Endodermal cell (in vitro differentiated cells): ENCODE measurements around the gene ARRDC2. TPM values are rescaled to one million over a fixed set of nuclear protein-coding genes. Genes with fewer than 3 reads are reported as not detected.

Source experiments
- DNase-seq: peaks from one replicate; pipeline ENCODE4 v3.0.0-alpha.2; 2017
- H3K27ac ChIP-seq: 2 replicates; pipeline ENCODE4 v1.5.1; 2013; ENCODE audit warnings: mild to moderate bottlenecking, low read depth, low read length, moderate library complexity
- H3K27me3 ChIP-seq: 2 replicates; pipeline ENCODE4 v1.6.1; 2013; ENCODE audit warnings: mild to moderate bottlenecking, low read length, moderate library complexity; ENCODE audit not compliant: insufficient read depth, control insufficient read depth, poor library complexity, severe bottlenecking
- H3K36me3 ChIP-seq: 2 replicates; pipeline ENCODE4 v1.7.0; 2013; ENCODE audit warnings: mild to moderate bottlenecking, low read length, moderate library complexity; ENCODE audit not compliant: control insufficient read depth, insufficient read depth
- H3K4me1 ChIP-seq: one replicate; pipeline ENCODE4 v1.7.0; 2013; ENCODE audit warnings: low read length; ENCODE audit not compliant: control insufficient read depth, insufficient read depth
- H3K4me3 ChIP-seq: 2 replicates; pipeline ENCODE4 v1.5.1; 2013; ENCODE audit warnings: mild to moderate bottlenecking, low read length, moderate library complexity
- H3K9ac ChIP-seq: 2 replicates; pipeline ENCODE4 v1.6.1; 2013; ENCODE audit warnings: mild to moderate bottlenecking, low read length, moderate library complexity; ENCODE audit not compliant: poor library complexity, severe bottlenecking; ENCODE audit errors: extremely low read depth
- H3K9me3 ChIP-seq: 2 replicates; pipeline ENCODE4 v1.6.1; 2013; ENCODE audit warnings: mild to moderate bottlenecking, low read length, moderate library complexity; ENCODE audit not compliant: control insufficient read depth
- H3K27ac Mint-ChIP-seq: 2 replicates; pipeline ENCODE4 v1.8.0; 2020; ENCODE audit warnings: mixed read lengths
- H3K27me3 Mint-ChIP-seq: 2 replicates; pipeline ENCODE4 v1.8.0; 2021; ENCODE audit warnings: mild to moderate bottlenecking, mixed read lengths; ENCODE audit not compliant: insufficient read depth
- H3K36me3 Mint-ChIP-seq: 2 replicates; pipeline ENCODE4 v1.8.0; 2020; ENCODE audit warnings: low read depth, mixed read lengths
- H3K4me1 Mint-ChIP-seq: 2 replicates; pipeline ENCODE4 v1.8.0; 2020; ENCODE audit warnings: mixed read lengths
- H3K4me3 Mint-ChIP-seq: 2 replicates; pipeline ENCODE4 v1.8.0; 2020; ENCODE audit warnings: mild to moderate bottlenecking, moderate library complexity, mixed read lengths
- H3K9me3 Mint-ChIP-seq: 2 replicates; pipeline ENCODE4 v1.8.0; 2020; ENCODE audit warnings: mild to moderate bottlenecking, mixed read lengths
- whole genome bisulfite sequencing, 2 experiments: methylation state at CpG; one replicate each; pipeline versions ENCODE4 v1.1.5 to v1.1.7; 2013; ENCODE audit warnings: missing lambda C conversion rate in 2 of 2, mixed read lengths in 1 of 2; ENCODE audit not compliant: insufficient coverage in 1 of 2, insufficient read length in 1 of 2; 5-methylcytosine and 5-hydroxymethylcytosine counted together
- total RNA-seq, 2 donors: library from RNA; stranded (reverse); fragmentation: NEBNext Ultra II Directional in 1 of 2; extraction: Animal tissue kit (Norgen Biotek cat#: 25700) in 1 of 2; gene quantifications; 2 replicates in 1 of 2; 3 replicates in 1 of 2; pipeline ENCODE4 v1.2.1, GENCODE V29; 2021
- TF ChIP-seq, protein P1 (sequence below): fragments of 200-600 bp; sonication (generic); conservative IDR thresholded peaks from 2 replicates; pipeline ENCODE4 v1.5.0; 2021; ENCODE audit warnings: antibody characterized with exemption, mild to moderate bottlenecking

ARRDC2 gene
- total RNA-seq, 2 donors from 2014 or later = 6.8 to 7.0 TPM

DNA sequence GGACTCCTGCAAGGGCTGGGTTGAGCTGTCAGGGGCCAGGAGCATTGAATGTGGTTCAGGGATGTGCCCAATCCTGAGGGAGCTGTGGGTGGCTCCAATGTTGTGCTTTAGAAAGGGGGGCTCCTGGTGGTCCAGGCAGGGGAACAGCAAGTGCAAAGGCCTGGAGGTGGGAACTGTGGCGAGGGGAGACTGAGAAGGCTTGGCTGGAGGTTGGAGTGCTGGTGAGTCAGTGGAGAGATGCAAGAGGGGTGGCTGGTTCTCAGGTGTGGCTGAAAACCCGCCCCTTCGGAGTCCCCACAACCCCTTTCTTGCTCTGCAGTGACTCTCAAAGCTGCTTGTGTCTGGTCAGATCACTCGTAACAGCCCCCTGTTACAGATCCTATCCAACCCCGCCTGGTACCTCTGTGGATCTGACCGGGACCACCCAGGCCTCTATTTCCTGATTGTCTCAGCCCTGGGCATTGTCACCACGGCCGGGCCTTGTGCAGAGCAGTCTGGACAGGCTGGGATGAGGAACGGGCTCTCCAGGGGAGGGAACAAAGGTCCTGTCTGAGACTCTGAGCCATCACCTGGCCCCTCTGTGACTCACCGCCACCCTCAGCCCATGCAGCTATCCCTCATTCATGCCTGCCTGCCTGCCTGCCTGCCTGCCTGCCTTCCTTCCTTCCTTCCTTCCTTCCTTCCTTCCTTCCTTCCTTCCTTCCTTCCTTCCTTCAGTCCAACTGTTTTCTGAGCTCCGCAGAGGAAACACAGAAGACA, 42.4 kb upstream of the ARRDC2 start:
- H3K4me1 Mint-ChIP-seq = peaks cover 5% of the 10 kb centered on the region

DNA sequence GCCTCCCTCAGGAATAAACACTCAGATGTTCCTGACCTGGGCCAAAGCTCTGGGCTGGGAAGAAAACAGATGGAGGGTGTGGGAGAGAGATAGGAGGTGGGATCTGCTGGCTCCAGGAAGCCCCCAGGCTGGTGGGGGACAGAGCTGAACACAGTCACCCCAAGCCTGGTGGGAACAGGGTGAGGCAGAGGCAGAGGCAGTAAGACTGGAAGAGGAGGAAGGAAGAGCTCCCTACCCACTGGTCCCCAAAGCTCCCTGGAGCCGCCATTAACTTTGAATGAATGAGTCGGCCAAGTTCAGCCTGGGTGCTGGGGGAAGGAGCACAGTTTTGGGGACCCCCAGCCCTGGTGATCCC, 41.9 kb upstream of the ARRDC2 start:
- Mint-ChIP-seq H3K36me3 (no peaks in the 10 kb centered on the region), H3K9me3 (no peaks in the 10 kb centered on the region), H3K27ac (no peak overlapping the region), H3K4me1 (peaks cover 5% of the 10 kb centered on the region), H3K27me3 (peaks cover 41% of the 10 kb centered on the region), H3K4me3 (peak overlapping the region; percentile 71)
- no peak for DNase-seq
- H3K27ac ChIP-seq = no peak overlapping the region
- no peaks in the 10 kb centered on the region for H3K9me3 ChIP-seq
- no peaks in the 10 kb centered on the region for H3K36me3 ChIP-seq
- no peak overlapping the region for H3K9ac ChIP-seq
- H3K27me3 ChIP-seq = peaks cover 13% of the 10 kb centered on the region
- H3K4me1 ChIP-seq = no peaks in the 10 kb centered on the region
- no peak overlapping the region for H3K4me3 ChIP-seq
- WGBS, 2 experiments = 95% methylated on average over 2 of the region's 2 CpGs; no CpG with 5 or more reads in 1 of the 2 experiments
- TF ChIP-seq, protein P1, sequence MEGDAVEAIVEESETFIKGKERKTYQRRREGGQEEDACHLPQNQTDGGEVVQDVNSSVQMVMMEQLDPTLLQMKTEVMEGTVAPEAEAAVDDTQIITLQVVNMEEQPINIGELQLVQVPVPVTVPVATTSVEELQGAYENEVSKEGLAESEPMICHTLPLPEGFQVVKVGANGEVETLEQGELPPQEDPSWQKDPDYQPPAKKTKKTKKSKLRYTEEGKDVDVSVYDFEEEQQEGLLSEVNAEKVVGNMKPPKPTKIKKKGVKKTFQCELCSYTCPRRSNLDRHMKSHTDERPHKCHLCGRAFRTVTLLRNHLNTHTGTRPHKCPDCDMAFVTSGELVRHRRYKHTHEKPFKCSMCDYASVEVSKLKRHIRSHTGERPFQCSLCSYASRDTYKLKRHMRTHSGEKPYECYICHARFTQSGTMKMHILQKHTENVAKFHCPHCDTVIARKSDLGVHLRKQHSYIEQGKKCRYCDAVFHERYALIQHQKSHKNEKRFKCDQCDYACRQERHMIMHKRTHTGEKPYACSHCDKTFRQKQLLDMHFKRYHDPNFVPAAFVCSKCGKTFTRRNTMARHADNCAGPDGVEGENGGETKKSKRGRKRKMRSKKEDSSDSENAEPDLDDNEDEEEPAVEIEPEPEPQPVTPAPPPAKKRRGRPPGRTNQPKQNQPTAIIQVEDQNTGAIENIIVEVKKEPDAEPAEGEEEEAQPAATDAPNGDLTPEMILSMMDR = no peak

More for the DNA sequence above, 42.4 kb upstream of the ARRDC2 start:
- Histone ChIP-seq H3K27me3 (peaks cover 13% of the 10 kb centered on the region), H3K27ac (no peak overlapping the region), H3K4me3 (no peak overlapping the region), H3K4me1 (no peaks in the 10 kb centered on the region), H3K9ac (no peak overlapping the region), H3K9me3 (no peaks in the 10 kb centered on the region), H3K36me3 (no peaks in the 10 kb centered on the region)
- Mint-ChIP-seq H3K27ac (no peak overlapping the region), H3K36me3 (no peaks in the 10 kb centered on the region), H3K4me3 (peak overlapping the region; percentile 71), H3K27me3 (peaks cover 41% of the 10 kb centered on the region), H3K9me3 (no peaks in the 10 kb centered on the region)
- DNase-seq = no peak
- 81 to 85% methylated on average over 4 to 11 of the region's 11 CpGs for WGBS, 2 experiments
- TF ChIP-seq, protein P1 = no peak

DNA sequence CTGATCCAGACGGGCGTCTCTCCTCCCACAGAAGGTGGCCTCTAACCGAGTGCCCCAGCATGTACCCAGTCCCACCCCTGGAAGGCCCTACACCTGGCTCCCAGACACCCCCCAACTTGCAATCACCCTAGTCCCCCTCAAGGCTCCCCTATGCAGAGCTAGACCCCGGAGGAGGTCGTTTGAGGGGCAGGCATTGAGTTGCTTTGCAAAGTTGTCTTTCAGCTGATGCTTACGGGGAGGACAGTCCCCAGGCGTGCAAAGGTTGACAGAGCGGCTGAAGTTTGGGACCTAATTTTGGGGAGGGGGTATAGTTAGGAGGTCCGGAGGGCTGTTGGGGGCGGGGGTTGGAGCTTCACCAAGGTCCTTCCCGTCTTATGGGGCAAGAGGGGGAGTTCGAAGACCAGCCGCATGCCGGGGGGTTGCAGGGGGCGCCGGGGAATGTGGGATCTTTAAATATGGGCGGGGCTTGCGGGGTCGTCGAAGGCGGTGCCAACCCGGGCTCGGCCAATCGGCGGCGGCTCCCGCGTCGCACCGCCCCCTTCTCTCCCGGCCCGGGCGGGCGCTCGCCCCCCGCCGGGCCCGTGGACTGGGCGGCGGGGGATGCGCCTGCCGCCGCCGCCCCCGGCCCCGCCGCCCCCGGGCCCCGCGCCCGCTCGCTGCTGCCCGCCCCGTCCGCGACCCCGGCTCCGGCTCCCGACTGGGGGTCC, 41.3 kb upstream of the ARRDC2 start, which contains the start of gene KCNN1:
TSS of gene KCNN1 (plus strand) at position 558 of the 707 bp plus-strand sequence. CDS start 6,782 bp downstream, outside the sequence.
- no peak within 1 kb of the TSS for H3K9ac ChIP-seq
- Mint-ChIP-seq H3K27me3 (peaks cover 39% of the 10 kb centered on the region), H3K4me1 (peaks cover 5% of the 10 kb centered on the region), H3K9me3 (no peaks in the 10 kb centered on the region), H3K4me3 (peak within 1 kb of the TSS; percentile 71), H3K36me3 (no peaks in the 10 kb centered on the region), H3K27ac (no peak within 1 kb of the TSS)
- DNase-seq = peak; percentile 79
- H3K27me3 ChIP-seq = peaks cover 13% of the 10 kb centered on the region
- no peaks in the 10 kb centered on the region for H3K9me3 ChIP-seq
- no peaks in the 10 kb centered on the region for H3K36me3 ChIP-seq
- H3K4me1 ChIP-seq = no peaks in the 10 kb centered on the region
- TF ChIP-seq, protein P1 = no peak
- H3K4me3 ChIP-seq = peak within 1 kb of the TSS; percentile 78
- WGBS, 2 experiments = 4 to 8% methylated on average over 14 to 59 of the region's 59 CpGs
- H3K27ac ChIP-seq = no peak within 1 kb of the TSS
